HG03432 (cell line): ENCODE measurements around the gene GLMP.

Experiments
- ATAC-seq: cut with Tn5 transposase; IDR thresholded peaks from one replicate; pipeline ENCODE4 v1.9.1; 2021; ENCODE audit warnings: mild to moderate bottlenecking, moderate library complexity; ENCODE audit not compliant: unreplicated experiment

GLMP gene

GRCh38 chr1:156253634-156254033 lies 41.8 kb downstream of the GLMP start:
- ATAC-seq: no peak

- no peak for ATAC-seq
Observed at GRCh38 chr1:156251527-156251926, 44.0 kb downstream of the GLMP start.

- no peak for ATAC-seq
Observed at GRCh38 chr1:156249593-156249992, 45.9 kb downstream of the GLMP start.

- ATAC-seq: no peak
Observed at GRCh38 chr1:156248323-156248683, 47.2 kb downstream of the GLMP start.

- no peak for ATAC-seq
Observed at GRCh38 chr1:156247460-156248322, 47.8 kb downstream of the GLMP start, which contains the start of gene PAQR6. Gene PAQR6, minus strand, starts transcription at chr1:156248056. Its CDS starts 1,325 bp downstream, at chr1:156246731.

GRCh38 chr1:156246781-156247459 lies 48.6 kb downstream of the GLMP start:
- no peak for ATAC-seq

- ATAC-seq: no peak
Observed at GRCh38 chr1:156246241-156246780, 49.2 kb downstream of the GLMP start.

GRCh38 chr1:156245451-156246232 lies 49.8 kb downstream of the GLMP start:
- no peak for ATAC-seq

- ATAC-seq: no peak
Observed at GRCh38 chr1:156244712-156245111, 50.8 kb downstream of the GLMP start.

- ATAC-seq: no peak
Observed at GRCh38 chr1:156244126-156244525, 51.4 kb downstream of the GLMP start.

- no peak for ATAC-seq
Observed at GRCh38 chr1:156242738-156243137, 52.7 kb downstream of the GLMP start.
